VCaP (cell line): Measurements from ENCODE around the gene ARHGEF40.
A peak's percentile ranks its signal among the peaks of the same experiment; 100 is the strongest.

Experiments
- H3K27ac ChIP-seq: fragments of 450-650 bp; 2 replicates; pipeline ENCODE4 v1.5.1; 2017
- TF ChIP-seq, protein P1 (sequence below): fragments of 450-650 bp; conservative IDR thresholded peaks from 2 replicates; pipeline ENCODE4 v1.5.1; 2017; ENCODE audit warnings: mild to moderate bottlenecking, moderate library complexity

The ARHGEF40 gene

DNA sequence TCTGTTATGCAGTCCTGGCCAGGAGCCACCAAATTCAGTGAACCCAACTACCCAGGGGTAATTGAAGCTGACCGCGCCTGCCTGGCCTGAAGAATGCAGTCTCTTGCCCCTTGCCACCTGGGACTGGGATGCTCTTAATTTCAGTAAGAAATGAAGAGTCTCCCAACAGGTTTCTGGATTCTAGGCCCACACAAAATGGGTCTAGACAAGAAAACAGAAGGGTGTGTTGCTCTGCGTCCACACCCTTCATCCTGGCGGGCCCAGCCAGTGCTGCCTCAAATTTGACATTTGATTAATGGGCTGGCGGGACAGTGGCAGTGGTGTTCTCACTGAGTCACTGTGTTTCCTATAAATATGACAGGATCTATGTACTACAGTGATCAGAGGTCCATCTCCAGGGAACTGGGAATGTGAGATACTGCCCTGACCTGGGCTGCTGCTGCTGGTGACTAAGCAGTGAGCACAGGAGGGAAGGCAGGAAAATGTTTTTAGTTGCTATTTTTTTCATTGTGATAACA, 37.2 kb downstream of the ARHGEF40 start:
- peak overlapping the region; percentile 97; the same call in 1 of the 2 replicates for H3K27ac ChIP-seq
- TF ChIP-seq, protein P1, sequence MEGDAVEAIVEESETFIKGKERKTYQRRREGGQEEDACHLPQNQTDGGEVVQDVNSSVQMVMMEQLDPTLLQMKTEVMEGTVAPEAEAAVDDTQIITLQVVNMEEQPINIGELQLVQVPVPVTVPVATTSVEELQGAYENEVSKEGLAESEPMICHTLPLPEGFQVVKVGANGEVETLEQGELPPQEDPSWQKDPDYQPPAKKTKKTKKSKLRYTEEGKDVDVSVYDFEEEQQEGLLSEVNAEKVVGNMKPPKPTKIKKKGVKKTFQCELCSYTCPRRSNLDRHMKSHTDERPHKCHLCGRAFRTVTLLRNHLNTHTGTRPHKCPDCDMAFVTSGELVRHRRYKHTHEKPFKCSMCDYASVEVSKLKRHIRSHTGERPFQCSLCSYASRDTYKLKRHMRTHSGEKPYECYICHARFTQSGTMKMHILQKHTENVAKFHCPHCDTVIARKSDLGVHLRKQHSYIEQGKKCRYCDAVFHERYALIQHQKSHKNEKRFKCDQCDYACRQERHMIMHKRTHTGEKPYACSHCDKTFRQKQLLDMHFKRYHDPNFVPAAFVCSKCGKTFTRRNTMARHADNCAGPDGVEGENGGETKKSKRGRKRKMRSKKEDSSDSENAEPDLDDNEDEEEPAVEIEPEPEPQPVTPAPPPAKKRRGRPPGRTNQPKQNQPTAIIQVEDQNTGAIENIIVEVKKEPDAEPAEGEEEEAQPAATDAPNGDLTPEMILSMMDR: no peak

DNA sequence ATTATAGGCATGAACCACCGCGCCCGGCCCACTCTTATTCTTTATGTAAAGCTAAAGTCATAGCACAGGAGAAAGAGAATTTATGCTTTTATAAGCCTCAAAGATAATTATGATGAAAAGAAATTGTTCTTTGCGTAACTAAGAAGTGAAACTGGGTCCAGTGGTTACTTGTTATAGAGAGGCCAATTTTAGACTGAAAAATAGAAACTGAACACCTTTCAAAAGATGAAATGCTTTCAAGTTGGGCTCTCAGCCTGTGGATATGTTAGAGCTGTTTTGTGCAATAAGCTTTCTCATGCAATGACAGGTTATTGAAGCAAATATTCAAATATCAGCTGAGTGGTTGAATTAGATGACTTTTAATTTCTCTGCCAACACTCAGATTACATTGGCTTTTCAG, 38.7 kb downstream of the ARHGEF40 start:
- H3K27ac ChIP-seq: no peak overlapping the region; the same call in 1 of the 2 replicates
- TF ChIP-seq, protein P1: no peak

DNA sequence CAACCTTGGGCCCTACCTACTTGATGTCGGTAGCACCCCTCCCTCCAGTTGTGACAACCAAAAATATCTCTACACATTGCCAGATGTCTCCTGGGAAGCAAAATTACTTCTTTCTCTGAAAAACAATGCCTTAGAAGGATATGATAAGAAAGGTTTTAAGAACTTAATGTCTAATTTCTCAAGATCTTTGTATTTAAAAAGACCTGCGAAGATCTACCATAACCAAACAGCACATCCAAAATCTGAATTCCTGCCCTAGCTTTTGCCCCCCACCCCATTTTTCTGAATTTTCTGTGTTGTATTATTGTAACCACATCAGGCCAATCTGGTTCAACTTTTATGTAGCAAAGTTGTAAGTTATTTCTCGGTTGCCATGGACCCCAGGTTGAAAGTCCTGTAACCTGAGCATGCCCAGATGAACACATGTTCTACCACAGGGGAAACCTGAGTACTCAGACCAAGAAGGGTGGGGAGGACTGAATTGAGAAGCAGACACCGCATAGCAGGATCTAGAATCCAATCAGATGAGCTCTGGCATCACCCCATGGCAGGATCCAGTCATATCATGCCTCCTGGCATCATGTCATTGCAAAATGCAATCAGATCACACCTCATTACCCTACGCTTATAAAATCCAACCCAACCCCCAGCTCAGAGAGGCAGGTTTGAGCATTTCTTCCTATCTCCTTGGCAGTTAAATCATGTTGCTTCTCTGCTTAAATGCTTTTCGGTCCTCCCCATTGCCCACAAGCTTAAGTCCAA, 39.5 kb downstream of the ARHGEF40 start:
- TF ChIP-seq, protein P1: no peak
- H3K27ac ChIP-seq: no peak overlapping the region

DNA sequence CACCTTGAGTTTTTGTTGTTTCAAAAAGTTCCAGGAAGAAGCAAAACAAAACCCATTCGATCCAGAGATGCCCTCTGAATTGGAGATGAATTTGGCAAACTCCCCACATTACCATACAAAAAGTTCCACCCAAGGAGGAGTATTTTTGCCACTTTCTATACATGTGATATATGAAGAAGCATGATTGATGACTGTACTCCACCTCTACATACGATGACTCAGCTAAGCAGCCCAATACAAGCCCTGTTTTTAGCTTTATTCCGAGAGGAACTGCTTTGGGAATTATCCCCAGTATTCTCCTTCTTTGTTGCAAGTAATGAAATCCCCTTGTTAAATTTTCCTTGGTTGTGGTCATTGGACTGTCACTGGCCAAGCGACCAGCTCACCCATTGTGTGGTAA, 42.2 kb downstream of the ARHGEF40 start:
- TF ChIP-seq, protein P1: no peak
- peak overlapping the region; percentile 66 for H3K27ac ChIP-seq

DNA sequence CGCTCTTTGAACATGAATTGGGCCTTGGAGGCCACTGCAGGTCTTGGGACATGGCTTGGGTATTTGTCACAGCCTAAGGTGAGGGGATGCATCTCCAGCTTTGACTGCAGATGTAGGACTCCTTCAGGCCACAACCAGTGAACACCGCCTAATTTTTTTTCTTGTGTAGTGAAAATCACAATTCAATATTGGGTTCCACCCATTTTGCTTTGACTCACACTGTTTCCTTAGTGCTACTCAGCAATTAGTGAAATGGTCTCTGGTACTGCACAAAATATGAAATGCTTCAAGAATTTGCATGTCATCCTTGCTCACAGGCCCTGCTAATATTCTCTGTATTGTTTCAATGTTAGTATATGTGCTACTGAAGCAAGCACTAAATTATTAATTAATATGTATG, 43.3 kb downstream of the ARHGEF40 start:
- TF ChIP-seq, protein P1: no peak
- H3K27ac ChIP-seq: peak overlapping the region; percentile 66; the same call in 1 of the 2 replicates

DNA sequence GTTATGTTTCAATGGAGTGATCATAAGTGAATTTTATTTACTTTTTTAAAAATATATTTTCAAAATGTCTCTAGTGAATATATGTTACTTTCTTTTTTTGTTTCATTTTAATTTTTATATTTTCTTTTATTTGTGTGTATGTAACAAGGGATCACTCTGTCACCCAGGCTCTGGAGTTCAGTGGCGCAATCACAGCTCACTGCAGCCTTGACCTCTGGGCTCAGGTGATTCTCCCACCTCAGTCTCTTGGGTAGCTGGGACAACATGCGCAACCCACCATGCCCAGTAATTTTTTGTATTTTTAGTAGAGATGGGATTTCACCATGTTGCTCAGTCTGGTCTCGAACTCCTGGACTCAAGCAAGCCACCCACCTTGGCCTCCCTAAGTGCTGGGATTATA, 48.8 kb downstream of the ARHGEF40 start:
- TF ChIP-seq, protein P1: no peak
- no peak overlapping the region for H3K27ac ChIP-seq

DNA sequence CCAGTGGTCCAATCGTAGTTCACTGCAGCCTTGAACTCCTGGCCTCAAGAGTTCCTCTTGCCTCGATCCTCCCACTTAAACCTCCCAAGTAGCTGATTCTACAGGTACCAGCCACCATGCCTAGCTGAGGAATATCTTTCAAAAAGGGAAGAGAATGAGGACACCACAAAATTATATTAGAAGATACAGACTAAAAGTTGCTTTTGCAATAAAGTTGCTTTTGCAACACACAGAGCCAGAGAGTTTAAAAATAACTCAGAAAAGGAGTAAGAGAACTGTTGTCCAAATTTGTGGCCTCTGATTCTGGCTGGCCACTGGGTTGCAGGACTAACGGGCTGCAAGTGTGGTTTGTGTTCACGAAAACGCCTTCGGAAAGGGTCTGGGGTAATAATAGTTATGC, 50.6 kb downstream of the ARHGEF40 start:
- TF ChIP-seq, protein P1: no peak
- no peak overlapping the region for H3K27ac ChIP-seq
